Neuronal stem cell (in vitro differentiated cells): ENCODE data around the gene PRKN.

Experiments
- DNase-seq: peaks from one replicate; pipeline ENCODE4 v3.0.0-alpha.2; 2013; ENCODE audit warnings: low spot score
- H2AFZ ChIP-seq: one replicate; pipeline ENCODE4 v1.6.1; 2013; ENCODE audit warnings: mild to moderate bottlenecking, low read length, inconsistent platforms
- H2AK5ac ChIP-seq: 2 replicates; pipeline ENCODE4 v1.6.1; 2013; ENCODE audit warnings: low read depth, mild to moderate bottlenecking, inconsistent platforms, low read length, moderate library complexity, mixed read lengths
- H2BK120ac ChIP-seq: 2 replicates; pipeline ENCODE4 v1.6.1; 2013; ENCODE audit warnings: low read depth, mild to moderate bottlenecking, inconsistent platforms, low read length, moderate library complexity, mixed read lengths
- H2BK12ac ChIP-seq: one replicate; pipeline ENCODE4 v1.6.1; 2013; ENCODE audit warnings: low read length, inconsistent platforms
- H2BK15ac ChIP-seq: 2 replicates; pipeline ENCODE4 v1.6.1; 2013; ENCODE audit warnings: mild to moderate bottlenecking, low read length, inconsistent platforms, mixed read lengths
- H2BK5ac ChIP-seq: one replicate; pipeline ENCODE4 v1.6.1; 2013; ENCODE audit warnings: inconsistent platforms, mild to moderate bottlenecking, low read length, moderate library complexity
- H3K14ac ChIP-seq: one replicate; pipeline ENCODE4 v1.6.1; 2013; ENCODE audit warnings: low read length, inconsistent platforms
- H3K18ac ChIP-seq: 2 replicates; pipeline ENCODE4 v1.6.1; 2013; ENCODE audit warnings: low read length, inconsistent platforms
- H3K23ac ChIP-seq: 2 replicates; pipeline ENCODE4 v1.6.1; 2013; ENCODE audit warnings: low read depth, mild to moderate bottlenecking, mixed read lengths, low read length, inconsistent platforms; ENCODE audit not compliant: poor library complexity
- H3K27ac ChIP-seq: replicated peaks from 3 replicates; pipeline ENCODE4 v1.5.1; 2013; ENCODE audit warnings: low read length, inconsistent platforms
- H3K27me3 ChIP-seq, 3 experiments: 2 replicates each; pipeline ENCODE4 v1.6.1; 2013; ENCODE audit warnings: low read length in 3 of 3, mild to moderate bottlenecking in 2 of 3, inconsistent platforms in 1 of 3, low read depth in 1 of 3, mixed read lengths in 1 of 3, moderate library complexity in 1 of 3; ENCODE audit not compliant: control insufficient read depth in 3 of 3, insufficient read depth in 3 of 3
- H3K36me3 ChIP-seq, 2 donors: replicated peaks in 1 of 2; 2 replicates each; pipeline ENCODE4 v1.6.1; 2013; ENCODE audit warnings: low read length in 2 of 2; ENCODE audit not compliant: control insufficient read depth in 2 of 2, insufficient read depth in 2 of 2
- H3K4ac ChIP-seq: 2 replicates; pipeline ENCODE4 v1.6.1; 2013; ENCODE audit warnings: inconsistent platforms, mild to moderate bottlenecking, low read length, moderate library complexity
- H3K4me1 ChIP-seq, 2 donors: 1 replicate in 1 of 2; 2 replicates in 1 of 2; pipeline ENCODE4 v1.6.1; 2013; ENCODE audit warnings: low read length in 2 of 2, low read depth in 1 of 2; ENCODE audit not compliant: control insufficient read depth in 2 of 2, insufficient read depth in 1 of 2
- H3K4me2 ChIP-seq: one replicate; pipeline ENCODE4 v1.6.1; 2013; ENCODE audit warnings: mild to moderate bottlenecking, low read length, inconsistent platforms; ENCODE audit not compliant: insufficient read depth, poor library complexity, severe bottlenecking
- H3K4me3 ChIP-seq, 2 donors: 2 replicates each; pipeline ENCODE4 v1.5.1; 2013; ENCODE audit warnings: low read length in 2 of 2, mild to moderate bottlenecking in 2 of 2, inconsistent platforms in 1 of 2, moderate library complexity in 1 of 2
- H3K79me1 ChIP-seq: one replicate; pipeline ENCODE4 v1.6.1; 2013; ENCODE audit warnings: low read depth, mild to moderate bottlenecking, inconsistent platforms, low read length, moderate library complexity
- H3K9ac ChIP-seq: one replicate; pipeline ENCODE4 v1.6.1; 2013; ENCODE audit warnings: mild to moderate bottlenecking, low read depth, low read length, inconsistent platforms; ENCODE audit not compliant: poor library complexity
- H3K9me3 ChIP-seq, 2 donors: replicated peaks in 1 of 2; 2 replicates each; pipeline versions ENCODE3 to v1.6.1; 2013; ENCODE audit warnings: low read length in 2 of 2, mild to moderate bottlenecking in 2 of 2, inconsistent platforms in 1 of 2, low read depth in 1 of 2, mixed read lengths in 1 of 2, moderate library complexity in 1 of 2; ENCODE audit not compliant: control insufficient read depth in 2 of 2, insufficient read depth in 1 of 2
- H4K8ac ChIP-seq: one replicate; pipeline ENCODE4 v1.6.1; 2013; ENCODE audit warnings: low read depth, mild to moderate bottlenecking, inconsistent platforms, low read length, moderate library complexity
- H4K91ac ChIP-seq: one replicate; pipeline ENCODE4 v1.6.1; 2013; ENCODE audit warnings: low read length, low read depth, mild to moderate bottlenecking, inconsistent platforms; ENCODE audit not compliant: poor library complexity
- WGBS, 2 donors: extraction: QIAGEN DNeasy Blood & Tissue Kit; methylation state at CpG; one replicate each; pipeline ENCODE4 v1.1.7; 2013; ENCODE audit warnings: missing lambda C conversion rate in 2 of 2, mixed read lengths in 1 of 2; ENCODE audit not compliant: insufficient read length in 2 of 2, insufficient replicate concordance in 1 of 2; ENCODE audit errors: extremely low coverage in 2 of 2; 5-methylcytosine and 5-hydroxymethylcytosine counted together

PRKN gene

GRCh38 chr6:162332365-162332764 is 395.2 kb downstream of the PRKN start:
- H3K79me1 ChIP-seq: no peaks in the 10 kb centered on the region
- DNase-seq: no peak
- no peak overlapping the region for H3K9ac ChIP-seq
- H3K4me1 ChIP-seq: peaks cover 0 to 3% of the 10 kb centered on the region in 2 donors
- no peak overlapping the region for H4K8ac ChIP-seq
- no peak overlapping the region for H3K27ac ChIP-seq
- no peak overlapping the region for H2BK5ac ChIP-seq
- H3K14ac ChIP-seq: no peak overlapping the region
- H3K9me3 ChIP-seq: peaks cover 7 to 11% of the 10 kb centered on the region in 2 donors
- H2BK15ac ChIP-seq: no peak overlapping the region
- no peak overlapping the region for H3K4ac ChIP-seq
- no peak overlapping the region for H2AK5ac ChIP-seq
- H2AFZ ChIP-seq: no peak overlapping the region
- WGBS, 2 donors: no CpG with 5 or more reads among the region's 4 CpGs
- H3K4me3 ChIP-seq: no peak overlapping the region
- H2BK120ac ChIP-seq: no peak overlapping the region
- H3K18ac ChIP-seq: no peak overlapping the region
- H3K36me3 ChIP-seq: no peaks in the 10 kb centered on the region
- no peak overlapping the region for H3K4me2 ChIP-seq
- no peak overlapping the region for H3K23ac ChIP-seq
- H2BK12ac ChIP-seq: no peak overlapping the region
- H4K91ac ChIP-seq: no peak overlapping the region
- H3K27me3 ChIP-seq: no peaks in the 10 kb centered on the region

- no peak overlapping the region for H2AFZ ChIP-seq
- no peaks in the 10 kb centered on the region for H3K79me1 ChIP-seq
- H3K4me1 ChIP-seq: peaks cover 0 to 3% of the 10 kb centered on the region in 2 donors
- no peak overlapping the region for H4K8ac ChIP-seq
- no peak overlapping the region for H3K23ac ChIP-seq
- H3K36me3 ChIP-seq: no peaks in the 10 kb centered on the region
- H2BK5ac ChIP-seq: no peak overlapping the region
- WGBS, 2 donors: no CpG with 5 or more reads among the region's 1 CpG
- H3K4me3 ChIP-seq: no peak overlapping the region
- H2BK12ac ChIP-seq: no peak overlapping the region
- no peak overlapping the region for H3K18ac ChIP-seq
- no peak overlapping the region for H2AK5ac ChIP-seq
- DNase-seq: no peak
- H3K9me3 ChIP-seq: peaks cover 7 to 11% of the 10 kb centered on the region in 2 donors
- no peaks in the 10 kb centered on the region for H3K27me3 ChIP-seq
- H2BK120ac ChIP-seq: no peak overlapping the region
- H3K4me2 ChIP-seq: no peak overlapping the region
- no peak overlapping the region for H3K27ac ChIP-seq
- H3K4ac ChIP-seq: no peak overlapping the region
- no peak overlapping the region for H4K91ac ChIP-seq
- no peak overlapping the region for H2BK15ac ChIP-seq
- no peak overlapping the region for H3K9ac ChIP-seq
- no peak overlapping the region for H3K14ac ChIP-seq
These were observed 395.7 kb downstream of the PRKN start for GRCh38 chr6:162331911-162332310.

GRCh38 chr6:162325826-162326225 is 401.7 kb downstream of the PRKN start:
- no peaks in the 10 kb centered on the region for H3K27me3 ChIP-seq
- H3K27ac ChIP-seq: no peak overlapping the region
- H3K9me3 ChIP-seq: peaks cover 0 to 11% of the 10 kb centered on the region in 2 donors
- H3K18ac ChIP-seq: no peak overlapping the region
- H2BK12ac ChIP-seq: no peak overlapping the region
- no peak overlapping the region for H4K8ac ChIP-seq
- H3K4me3 ChIP-seq: no peak overlapping the region
- no CpG with 5 or more reads among the region's 4 CpGs for WGBS, 2 donors
- no peak overlapping the region for H3K9ac ChIP-seq
- H2BK5ac ChIP-seq: no peak overlapping the region
- H3K4me2 ChIP-seq: no peak overlapping the region
- H2AFZ ChIP-seq: no peak overlapping the region
- H2BK120ac ChIP-seq: no peak overlapping the region
- DNase-seq: no peak
- H3K14ac ChIP-seq: no peak overlapping the region
- no peak overlapping the region for H4K91ac ChIP-seq
- H3K36me3 ChIP-seq: no peaks in the 10 kb centered on the region
- no peaks in the 10 kb centered on the region for H3K79me1 ChIP-seq
- no peak overlapping the region for H3K23ac ChIP-seq
- H3K4ac ChIP-seq: no peak overlapping the region
- no peak overlapping the region for H2AK5ac ChIP-seq
- H3K4me1 ChIP-seq: peaks cover 0 to 4% of the 10 kb centered on the region in 2 donors
- H2BK15ac ChIP-seq: no peak overlapping the region

- H3K27ac ChIP-seq: no peak overlapping the region
- H3K36me3 ChIP-seq: no peaks in the 10 kb centered on the region
- no peak overlapping the region for H2BK120ac ChIP-seq
- H2BK15ac ChIP-seq: no peak overlapping the region
- H3K4me1 ChIP-seq: peaks cover 0 to 1% of the 10 kb centered on the region in 2 donors
- no peak overlapping the region for H3K23ac ChIP-seq
- H4K91ac ChIP-seq: no peak overlapping the region
- peaks cover 0 to 14% of the 10 kb centered on the region in 2 donors for H3K9me3 ChIP-seq
- no peak for DNase-seq
- no peak overlapping the region for H3K4ac ChIP-seq
- H3K14ac ChIP-seq: no peak overlapping the region
- no peak overlapping the region for H3K4me3 ChIP-seq
- no peak overlapping the region for H2BK5ac ChIP-seq
- no peaks in the 10 kb centered on the region for H3K79me1 ChIP-seq
- no peak overlapping the region for H2AK5ac ChIP-seq
- H2AFZ ChIP-seq: peak overlapping the region; percentile 2
- H2BK12ac ChIP-seq: no peak overlapping the region
- no peak overlapping the region for H4K8ac ChIP-seq
- no peak overlapping the region for H3K18ac ChIP-seq
- no peaks in the 10 kb centered on the region for H3K27me3 ChIP-seq
- no peak overlapping the region for H3K9ac ChIP-seq
- H3K4me2 ChIP-seq: no peak overlapping the region
- WGBS, 2 donors: no CpG with 5 or more reads among the region's 4 CpGs
These were observed 402.5 kb downstream of the PRKN start for GRCh38 chr6:162325051-162325450.
